Erythroblast (primary cell): ENCODE data around the gene PLPP4.

Source experiments
- GATA1 ChIP-seq: IDR thresholded peaks from 2 replicates; pipeline ENCODE4 v1.6.1; 2011; ENCODE audit warnings: low read depth, mild to moderate bottlenecking, control low read depth, low read length, moderate library complexity
- POLR2A ChIP-seq: IDR thresholded peaks from 2 replicates; pipeline ENCODE4 v1.6.1; 2011; ENCODE audit warnings: mild to moderate bottlenecking, low read length

- TF ChIP-seq POLR2A (no peak), GATA1 (no peak)
These were observed 81.1 kb downstream of the PLPP4 start for GRCh38 chr10:120538091-120538490.
